D721Med (cell line): ENCODE results near the gene BEND6.

ENCODE experiments used
- DNase-seq: peaks from one replicate; pipeline ENCODE4 v3.0.0; 2011; ENCODE audit warnings: low spot score; ENCODE audit not compliant: insufficient read length
- FAIRE-seq: peaks from 2 replicates; lab custom pipeline; 2011; peaks lifted over from hg19 to GRCh38; lab: Jason Lieb, UNC
- CTCF ChIP-seq: IDR thresholded peaks from 2 replicates; pipeline ENCODE4 v1.5.1; 2012; ENCODE audit warnings: mild to moderate bottlenecking, control low read depth; ENCODE audit not compliant: insufficient read depth; ENCODE audit errors: missing control alignments

BEND6 gene

GRCh38 chr6:56953597-56954402 lies 1.1 kb upstream of the BEND6 start:
- no peak for TF ChIP-seq CTCF
- FAIRE-seq (no peak), DNase-seq (no peak)

- no peak for FAIRE-seq
- TF ChIP-seq CTCF: peak; percentile 71
- DNase-seq: peak; percentile 32
These were observed 556 bp downstream of the BEND6 start for GRCh38 chr6:56955171-56956155.

- TF ChIP-seq CTCF: no peak
- DNase-seq (no peak), FAIRE-seq (no peak)
These were observed 1.6 kb downstream of the BEND6 start for GRCh38 chr6:56956491-56956890.

- TF ChIP-seq CTCF: no peak
- FAIRE-seq (no peak), DNase-seq (no peak)
These were observed 2.9 kb downstream of the BEND6 start for GRCh38 chr6:56957856-56958255.

- DNase-seq (no peak), FAIRE-seq (no peak)
- TF ChIP-seq CTCF: no peak
These were observed 3.6 kb downstream of the BEND6 start for GRCh38 chr6:56958481-56958880.

GRCh38 chr6:56959094-56959493 lies 4.2 kb downstream of the BEND6 start:
- no peak for DNase-seq
- FAIRE-seq: no peak
- no peak for TF ChIP-seq CTCF
